CD4-positive, alpha-beta T cell treated with Interleukin-10 for 1 hour (primary cell): Measurements from ENCODE around the gene FAM13C.
"Not testable (repeated sequence)": the region's sequence is repeated elsewhere in the genome, so short reads cannot be mapped to it uniquely, and the experiment has no call there.

Experiments
- DNase-seq: peaks from one replicate; pipeline ENCODE4 v3.0.0-alpha.2; 2020

The FAM13C gene

GRCh38 chr10:59223597-59223996, 138.8 kb downstream of the FAM13C start:
- DNase-seq = not testable (repeated sequence)

- no peak for DNase-seq
These were observed 139.6 kb downstream of the FAM13C start for GRCh38 chr10:59222788-59223187.

GRCh38 chr10:59216178-59216869, 146.0 kb downstream of the FAM13C start:
- DNase-seq = no peak

GRCh38 chr10:59214160-59214559, 148.2 kb downstream of the FAM13C start:
- no peak for DNase-seq

- no peak for DNase-seq
These were observed 150.0 kb downstream of the FAM13C start for GRCh38 chr10:59212301-59212798.

GRCh38 chr10:59206204-59206720, 156.1 kb downstream of the FAM13C start:
- no peak for DNase-seq
